ENCODE results near the gene FCN2.

The FCN2 gene

DNA sequence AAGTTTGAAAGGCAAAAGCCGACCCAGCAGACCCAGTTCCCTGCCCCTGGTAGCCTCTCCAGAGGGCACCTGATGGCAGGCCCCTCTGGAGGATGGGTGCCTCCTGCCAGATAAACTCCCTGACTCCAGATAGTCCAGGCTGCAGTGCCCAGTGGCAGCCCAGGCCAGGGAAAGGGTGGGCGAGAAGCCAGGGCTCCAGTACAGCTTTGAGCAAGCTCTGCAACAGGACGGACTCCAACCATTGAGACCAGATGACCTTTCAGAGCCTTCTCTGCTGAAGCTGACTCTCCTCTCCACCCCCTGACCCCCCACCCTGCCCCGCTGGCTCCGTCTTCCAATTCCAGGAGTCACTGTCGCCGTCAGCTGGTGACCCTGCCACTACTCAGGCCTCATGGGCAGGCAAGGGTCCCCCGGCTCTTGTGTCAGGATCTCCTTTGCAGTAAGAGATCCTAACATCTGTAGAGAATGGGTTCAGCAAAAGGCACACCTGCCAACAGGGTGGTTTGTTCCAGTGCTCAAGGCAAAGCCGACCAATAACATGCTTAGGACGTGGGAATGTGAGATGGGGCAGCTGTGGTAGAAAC lies 52.6 kb downstream of the FCN2 start:
- DNase-seq (ENCODE audit: low read depth) = no peak

DNA sequence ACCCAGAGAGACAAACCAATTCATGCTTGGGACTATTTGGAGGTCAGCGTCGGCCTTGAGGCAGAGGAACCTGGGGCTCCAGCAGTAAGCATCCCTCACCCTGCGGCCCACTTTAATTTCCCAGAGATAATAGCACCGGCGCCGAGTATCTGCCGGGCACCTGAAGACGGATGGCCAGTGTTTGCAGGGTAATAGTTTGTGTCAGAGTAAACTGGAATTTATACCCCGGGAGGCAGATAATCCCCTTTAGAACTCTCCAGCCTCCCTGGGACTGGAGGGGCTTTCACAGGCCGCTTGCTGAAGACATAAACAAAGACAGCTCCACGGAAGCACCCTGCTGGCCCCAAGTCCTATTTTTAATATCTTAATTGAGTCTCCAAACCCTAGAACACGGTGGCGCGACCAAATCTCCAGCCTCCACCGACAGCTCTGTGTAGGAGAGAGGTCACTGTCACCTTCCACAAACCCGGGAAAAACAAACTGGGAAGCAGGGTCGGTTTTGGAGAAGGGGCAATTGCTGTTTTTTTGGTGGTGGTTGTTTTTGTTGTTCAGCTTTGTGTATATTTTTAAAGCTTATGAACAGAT lies 54.5 kb downstream of the FCN2 start:
- DNase-seq (ENCODE audit: low read depth) = no peak

DNA sequence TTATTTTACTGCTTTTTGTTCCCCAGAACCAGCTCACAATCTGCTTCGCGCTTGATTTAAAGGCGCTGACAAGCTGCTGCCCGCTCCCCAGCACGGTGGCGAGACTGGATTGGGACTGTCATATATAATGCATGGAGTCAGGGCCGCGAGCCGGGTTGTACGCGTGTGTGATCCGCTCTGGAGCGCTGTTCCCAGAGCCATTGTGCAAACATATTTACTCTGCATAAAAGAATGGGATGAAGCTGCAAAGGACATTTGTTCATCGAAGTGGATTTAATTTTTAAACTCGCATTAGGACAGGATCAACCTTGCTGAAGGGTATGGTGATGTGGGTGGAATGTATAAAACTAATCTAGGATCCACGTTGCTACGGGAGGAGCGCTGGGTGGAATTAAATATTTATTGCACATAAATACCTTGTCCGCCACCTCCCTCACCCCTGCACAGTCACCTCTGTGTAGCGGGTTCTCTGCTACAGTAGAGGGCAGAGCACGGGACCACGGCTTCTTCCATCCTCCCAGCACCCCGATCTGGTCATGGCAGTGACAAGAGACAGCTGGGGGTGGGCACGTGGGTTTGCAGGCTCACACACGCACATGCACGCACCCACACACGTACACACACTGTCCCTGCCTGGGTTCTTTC lies 55.2 kb downstream of the FCN2 start:
- no peak for DNase-seq (ENCODE audit: low read depth)

DNA sequence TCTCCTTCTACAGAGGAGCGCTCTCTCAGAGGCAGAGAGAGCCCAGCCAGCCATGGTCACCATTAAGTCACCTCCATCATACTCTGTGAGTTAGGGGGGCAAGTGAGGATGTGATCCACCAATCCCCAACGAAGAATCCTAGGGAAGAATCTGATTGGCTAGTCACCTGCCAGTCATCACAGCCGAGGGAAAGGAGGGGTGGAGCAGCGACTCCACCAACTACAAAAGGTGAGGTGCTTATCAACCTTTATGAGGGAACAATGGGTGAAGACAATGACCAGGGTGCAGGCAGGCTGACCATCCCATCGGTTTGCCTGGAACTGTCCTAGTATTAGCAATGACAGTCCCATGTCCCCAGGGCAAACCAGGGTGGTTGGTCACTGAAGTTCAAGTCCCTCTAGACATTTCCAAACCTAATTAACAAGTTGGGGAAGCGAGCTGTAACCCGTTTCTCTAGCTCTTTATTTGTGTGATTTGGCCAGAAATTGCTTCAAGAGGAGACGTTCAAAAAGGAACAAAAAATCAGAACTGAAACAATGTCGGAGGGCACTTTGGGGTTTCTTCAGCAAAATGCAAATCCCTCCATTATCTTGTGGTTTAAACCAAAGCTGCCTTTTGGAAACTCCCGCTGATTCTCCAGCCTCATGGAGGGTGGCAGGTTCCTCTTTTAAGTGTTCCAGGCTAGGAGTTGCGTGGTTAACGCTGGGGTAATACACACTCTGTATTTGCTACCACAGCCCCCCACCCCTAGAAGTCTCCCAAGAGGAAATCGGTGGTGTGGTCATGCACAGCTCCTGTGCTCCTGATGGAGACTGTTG lies 55.9 kb downstream of the FCN2 start:
- no peak for DNase-seq (ENCODE audit: low read depth)
